NT2/D1 (cell line): Measurements from ENCODE around the gene CEP76.
A peak's percentile ranks its signal among the peaks of the same experiment; 100 is the strongest.

Experiments
- DNase-seq: peaks from one replicate; pipeline ENCODE4 v3.0.0-alpha.2; 2011; ENCODE audit warnings: low read depth, low spot score
- H3K27me3 ChIP-seq: 2 replicates; pipeline ENCODE4 v1.6.0; 2011; ENCODE audit warnings: mild to moderate bottlenecking; ENCODE audit not compliant: insufficient read length, insufficient read depth
- H3K36me3 ChIP-seq: 2 replicates; pipeline ENCODE4 v1.6.1; 2011; ENCODE audit warnings: mild to moderate bottlenecking, low read length, mixed read lengths; ENCODE audit not compliant: insufficient read depth, insufficient read length
- H3K4me1 ChIP-seq: 2 replicates; pipeline ENCODE4 v1.5.1; 2011; ENCODE audit not compliant: insufficient read depth, insufficient read length
- H3K4me3 ChIP-seq: 2 replicates; pipeline ENCODE4 v1.5.1; 2011; ENCODE audit warnings: low read depth; ENCODE audit not compliant: insufficient read length
- H3K9ac ChIP-seq: 2 replicates; pipeline ENCODE4 v1.6.0; 2011; ENCODE audit warnings: low read depth; ENCODE audit not compliant: insufficient read length
- H3K9me3 ChIP-seq: 2 replicates; pipeline ENCODE4 v1.5.1; 2011; ENCODE audit warnings: mild to moderate bottlenecking, low read length; ENCODE audit not compliant: insufficient read depth
- SUZ12 ChIP-seq: IDR thresholded peaks from 2 replicates; pipeline ENCODE4 v1.6.1; 2011; ENCODE audit not compliant: insufficient read length, insufficient read depth; ENCODE audit errors: extremely low read depth
- YY1 ChIP-seq: IDR thresholded peaks from 2 replicates; pipeline ENCODE4 v1.6.1; 2011; ENCODE audit not compliant: insufficient read length, insufficient read depth
- ZNF274 ChIP-seq: IDR thresholded peaks from 2 replicates; pipeline ENCODE4 v1.6.1; 2011; ENCODE audit warnings: mild to moderate bottlenecking, low read depth, low read length

The CEP76 gene, protein sequence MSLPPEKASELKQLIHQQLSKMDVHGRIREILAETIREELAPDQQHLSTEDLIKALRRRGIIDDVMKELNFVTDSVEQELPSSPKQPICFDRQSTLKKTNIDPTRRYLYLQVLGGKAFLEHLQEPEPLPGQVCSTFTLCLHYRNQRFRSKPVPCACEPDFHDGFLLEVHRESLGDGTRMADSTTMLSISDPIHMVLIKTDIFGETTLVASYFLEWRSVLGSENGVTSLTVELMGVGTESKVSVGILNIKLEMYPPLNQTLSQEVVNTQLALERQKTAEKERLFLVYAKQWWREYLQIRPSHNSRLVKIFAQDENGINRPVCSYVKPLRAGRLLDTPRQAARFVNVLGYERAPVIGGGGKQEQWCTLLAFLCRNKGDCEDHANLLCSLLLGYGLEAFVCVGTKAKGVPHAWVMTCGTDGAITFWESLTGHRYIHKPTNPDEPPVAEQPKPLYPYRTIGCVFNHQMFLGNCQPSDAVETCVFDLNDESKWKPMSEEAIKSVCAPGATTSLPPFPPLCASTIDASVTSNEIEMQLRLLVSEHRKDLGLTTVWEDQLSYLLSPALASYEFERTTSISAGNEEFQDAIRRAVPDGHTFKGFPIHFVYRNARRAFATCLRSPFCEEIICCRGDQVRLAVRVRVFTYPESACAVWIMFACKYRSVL

DNA sequence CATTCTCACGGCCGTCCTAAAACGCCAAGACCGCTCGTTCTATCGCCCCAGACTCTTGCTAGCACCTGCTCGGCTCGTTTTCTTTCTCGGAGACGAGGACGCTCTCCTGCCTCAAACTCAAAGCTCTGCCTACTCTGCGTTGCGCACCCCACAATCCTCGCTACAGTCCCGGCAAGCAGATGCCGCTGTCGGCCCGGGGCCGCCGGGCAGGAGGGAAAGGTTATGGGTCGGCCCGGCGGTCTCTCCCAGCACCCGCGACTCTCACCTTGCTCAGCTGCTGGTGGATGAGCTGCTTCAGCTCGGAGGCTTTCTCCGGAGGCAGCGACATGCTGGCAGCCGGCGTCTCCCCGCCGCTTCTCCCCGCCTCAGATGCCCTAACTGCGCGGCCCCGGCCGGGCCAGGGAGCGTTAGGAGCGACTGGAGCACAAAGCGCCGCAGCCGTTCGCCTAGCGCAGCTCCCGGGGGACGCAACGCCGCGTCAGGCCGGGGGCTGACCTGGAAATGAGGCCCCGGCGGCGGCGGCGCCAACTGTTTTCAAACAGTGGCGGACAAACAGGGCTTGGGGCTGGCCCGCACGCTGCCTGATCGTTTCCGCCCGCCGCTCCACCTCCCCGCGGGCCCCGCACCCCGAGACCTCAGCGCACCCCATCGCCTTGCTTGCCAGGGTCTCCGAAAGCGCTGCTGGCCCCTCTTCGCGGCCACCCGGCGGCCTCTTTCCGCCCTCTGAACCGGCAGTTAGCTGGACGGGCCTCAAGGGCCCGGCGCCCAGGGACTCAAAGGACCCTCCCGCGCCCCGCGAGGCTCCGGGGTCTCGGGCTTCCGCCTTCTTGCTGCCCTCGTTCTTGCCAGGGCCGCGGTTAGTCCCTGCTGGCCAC, at the start of gene CEP76, which contains the start of gene PSMG2:
TSS of gene CEP76 (minus strand) at position 503 of the 875 bp plus-strand sequence. CDS start at position 328, 175 bp downstream.
TSS of gene PSMG2 (plus strand) at position 822 of the 875 bp plus-strand sequence. CDS start 66 bp downstream, outside the sequence.
- Histone ChIP-seq H3K4me1 (no peaks in the 10 kb centered on the region), H3K36me3 (peaks cover 47% of the 10 kb centered on the region), H3K4me3 (peak within 1 kb of the TSS; percentile 93), H3K9me3 (no peaks in the 10 kb centered on the region), H3K9ac (peak within 1 kb of the TSS; percentile 93), H3K27me3 (no peaks in the 10 kb centered on the region)
- TF ChIP-seq SUZ12 (no peak), ZNF274 (no peak), YY1 (no peak)
- peak; percentile 65 for DNase-seq

DNA sequence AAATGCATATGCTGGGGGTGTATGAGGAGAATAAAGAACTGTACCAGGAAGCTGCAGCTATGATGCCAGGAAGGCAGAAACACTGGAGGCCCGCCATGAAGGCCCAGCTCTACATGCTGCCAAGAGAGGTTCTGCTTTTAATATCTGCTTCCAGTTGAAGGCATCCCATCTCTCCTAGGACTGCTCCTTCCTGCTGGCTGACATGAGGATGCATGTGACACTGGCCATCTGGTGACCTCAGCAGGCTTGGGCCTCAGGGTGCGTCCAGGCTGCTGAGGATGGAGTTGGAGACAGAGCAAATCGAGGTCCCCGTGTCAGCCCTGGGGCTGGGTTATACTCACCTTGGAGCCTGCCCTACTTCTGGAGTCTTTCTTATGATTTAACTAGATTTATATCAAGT, 49.4 kb upstream of the CEP76 start:
- H3K4me3 ChIP-seq = no peak overlapping the region
- no peaks in the 10 kb centered on the region for H3K4me1 ChIP-seq
- no peaks in the 10 kb centered on the region for H3K27me3 ChIP-seq
- no peak overlapping the region for H3K9ac ChIP-seq
- TF ChIP-seq ZNF274 = no peak
- no peak for TF ChIP-seq YY1
- no peaks in the 10 kb centered on the region for H3K9me3 ChIP-seq
- H3K36me3 ChIP-seq = no peaks in the 10 kb centered on the region
- DNase-seq = no peak

DNA sequence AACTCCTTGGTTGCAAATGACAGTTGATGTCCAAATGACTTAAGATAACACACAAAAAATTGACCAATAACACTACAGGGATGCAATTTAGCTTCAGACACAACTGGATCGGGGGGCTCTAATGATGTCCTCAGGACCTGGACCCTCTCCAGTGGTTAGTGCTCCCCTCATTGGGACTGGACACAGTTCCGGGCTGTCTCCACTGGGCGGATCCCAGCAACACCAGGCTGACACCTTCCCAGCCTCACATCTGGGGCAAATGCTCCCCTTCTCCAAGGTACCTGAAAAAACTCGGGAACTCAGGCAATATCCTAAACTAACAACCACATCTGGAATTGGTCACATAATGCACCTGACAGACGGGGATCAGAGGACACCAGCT, 49.0 kb upstream of the CEP76 start:
- no peak for DNase-seq
- H3K9ac ChIP-seq = no peak overlapping the region
- no peaks in the 10 kb centered on the region for H3K36me3 ChIP-seq
- no peak overlapping the region for H3K4me3 ChIP-seq
- no peaks in the 10 kb centered on the region for H3K9me3 ChIP-seq
- no peaks in the 10 kb centered on the region for H3K4me1 ChIP-seq
- TF ChIP-seq SUZ12 = no peak
- TF ChIP-seq YY1 = no peak
- TF ChIP-seq ZNF274 = no peak
- H3K27me3 ChIP-seq = no peaks in the 10 kb centered on the region

DNA sequence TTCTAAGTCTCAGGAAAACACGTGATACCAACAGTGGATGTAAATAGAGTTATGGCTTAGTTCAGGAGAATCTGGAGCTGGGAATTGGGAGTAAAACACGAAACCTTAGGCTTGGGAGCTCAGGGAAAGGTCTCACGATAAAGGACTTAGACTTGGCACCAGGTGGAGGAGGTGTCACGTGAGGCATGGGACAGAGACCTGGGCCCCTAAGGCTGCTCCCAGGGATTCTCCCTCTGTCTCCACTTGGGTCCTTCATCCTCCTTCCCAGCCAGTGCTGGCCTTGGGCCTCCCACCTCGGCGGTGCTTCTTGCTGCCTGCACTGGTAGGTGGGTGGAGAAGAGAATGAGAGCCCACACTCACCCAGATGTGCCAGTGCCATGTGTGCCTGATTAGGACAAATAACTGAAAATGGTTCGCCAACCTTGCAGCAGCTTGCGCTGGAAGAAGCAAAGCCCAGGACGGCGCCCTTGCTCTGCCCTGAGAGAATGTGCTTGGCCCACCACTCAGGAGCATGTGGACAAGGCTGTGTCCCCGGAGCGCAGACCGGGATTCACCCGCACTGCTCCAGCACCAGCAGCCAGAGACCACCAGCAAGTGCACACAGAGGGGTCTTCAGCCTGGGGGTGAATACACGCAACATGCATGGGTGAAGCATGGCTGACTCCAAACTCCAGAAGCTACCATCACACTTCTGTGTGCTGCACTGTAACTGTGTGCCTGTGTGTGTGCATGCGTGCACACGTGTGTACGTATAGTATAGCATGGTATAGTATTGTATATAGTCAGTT, 48.4 kb upstream of the CEP76 start:
- no peaks in the 10 kb centered on the region for H3K27me3 ChIP-seq

DNA sequence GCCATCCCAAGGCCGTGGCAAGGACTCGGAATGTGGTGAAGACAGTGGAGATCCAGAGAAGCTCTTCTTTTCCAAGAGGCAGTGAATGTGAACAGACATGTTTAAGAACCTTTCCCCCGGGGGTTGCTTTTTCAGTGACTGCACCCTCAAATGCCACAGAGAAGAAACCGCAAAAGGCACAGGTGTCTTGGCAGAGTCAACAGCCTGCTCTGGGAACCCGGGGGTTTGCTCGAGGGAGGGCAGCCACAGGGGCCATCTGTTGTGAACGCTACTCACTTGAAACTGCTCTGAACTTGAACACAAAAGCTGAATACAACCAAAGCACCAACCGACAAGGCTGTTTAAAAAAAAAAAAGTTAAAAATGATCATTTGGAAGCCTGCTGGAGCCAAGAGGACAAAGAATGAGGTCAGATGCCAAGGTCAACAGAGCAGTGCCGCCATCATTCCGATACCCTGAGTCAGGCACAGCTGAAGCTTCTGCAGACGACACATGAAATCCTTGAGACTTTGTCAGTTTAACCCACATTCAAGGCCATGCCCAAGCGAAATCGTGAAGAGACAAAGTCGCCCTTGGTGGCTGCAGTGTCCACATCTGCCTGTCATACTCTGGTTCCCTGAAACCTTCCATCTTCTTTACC, 47.7 kb upstream of the CEP76 start:
- Histone ChIP-seq H3K9ac (no peak overlapping the region), H3K36me3 (no peaks in the 10 kb centered on the region), H3K9me3 (no peaks in the 10 kb centered on the region), H3K27me3 (no peaks in the 10 kb centered on the region), H3K4me1 (no peaks in the 10 kb centered on the region), H3K4me3 (no peak overlapping the region)
- no peak for TF ChIP-seq ZNF274
- no peak for TF ChIP-seq SUZ12
- no peak for TF ChIP-seq YY1
- no peak for DNase-seq

More for the DNA sequence above, 48.4 kb upstream of the CEP76 start:
- Histone ChIP-seq H3K4me1 (no peaks in the 10 kb centered on the region), H3K9ac (no peak overlapping the region), H3K36me3 (no peaks in the 10 kb centered on the region), H3K4me3 (no peak overlapping the region), H3K9me3 (no peaks in the 10 kb centered on the region)
- no peak for TF ChIP-seq ZNF274
- TF ChIP-seq YY1 = no peak
- no peak for DNase-seq

DNA sequence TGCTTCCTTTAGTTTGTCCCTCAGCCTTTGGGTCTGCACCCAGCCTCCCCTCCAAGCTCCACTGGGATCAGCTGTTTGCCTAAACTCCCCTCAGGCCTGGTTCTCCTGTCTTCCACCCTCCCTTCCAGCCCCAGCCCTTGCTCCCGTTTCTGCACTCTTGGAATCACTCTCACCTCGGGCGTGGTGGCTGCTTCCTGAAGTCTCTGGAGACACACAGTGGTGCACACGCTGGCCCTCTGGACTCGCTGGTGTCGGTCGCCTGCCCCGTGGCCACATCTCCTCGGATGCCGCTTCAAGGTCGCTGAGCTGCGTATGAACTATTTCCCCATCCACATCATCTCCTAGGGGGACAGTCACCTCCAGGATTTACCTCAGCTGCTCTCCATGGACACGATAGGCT, 46.6 kb upstream of the CEP76 start:
- no peaks in the 10 kb centered on the region for H3K36me3 ChIP-seq
- no peak for TF ChIP-seq ZNF274
- no peak for TF ChIP-seq YY1
- TF ChIP-seq SUZ12 = no peak
- H3K4me1 ChIP-seq = no peaks in the 10 kb centered on the region
- H3K4me3 ChIP-seq = no peak overlapping the region
- no peak overlapping the region for H3K9ac ChIP-seq
- DNase-seq = no peak
- no peaks in the 10 kb centered on the region for H3K27me3 ChIP-seq
- H3K9me3 ChIP-seq = no peaks in the 10 kb centered on the region
